OCI-LY7 (cell line): Measurements from ENCODE around the gene RPRML.

Experiments used
- CTCF ChIP-seq: fragments of 200-600 bp; sonication (generic); conservative IDR thresholded peaks from 2 replicates; pipeline ENCODE4 v1.5.1; 2014; ENCODE audit warnings: mild to moderate bottlenecking, antibody characterized with exemption, low read length, moderate library complexity, mixed read lengths
- EZH2phosphoT487 ChIP-seq: fragments of 200-600 bp; sonication (generic); IDR thresholded peaks from 2 replicates; pipeline ENCODE4 v1.6.1; 2018; ENCODE audit warnings: low read depth, borderline replicate concordance, mild to moderate bottlenecking, mixed run types, antibody characterized with exemption, low read length, moderate library complexity, mixed read lengths

- no peak for TF ChIP-seq CTCF
- TF ChIP-seq EZH2phosphoT487: no peak
These were observed 26.9 kb downstream of the RPRML start for GRCh38 chr17:46952115-46952514.
